Iris pigment epithelial cell (primary cell): ENCODE measurements around the gene RAPGEF1.
"Not testable (repeated sequence)": the region's sequence is repeated elsewhere in the genome, so short reads cannot be mapped to it uniquely, and the experiment has no call there.

Experiments
- DNase-seq: peaks from one replicate; pipeline ENCODE4 v3.0.0-alpha.2; 2011; ENCODE audit warnings: low read depth

The RAPGEF1 gene

GRCh38 chr9:131731237-131731636, 8.6 kb downstream of the RAPGEF1 start:
- peak; percentile 24 for DNase-seq

- DNase-seq, result no peak
Measured at GRCh38 chr9:131728961-131729360, 10.9 kb downstream of the RAPGEF1 start.

- no peak for DNase-seq
Measured at GRCh38 chr9:131728546-131728910, 11.3 kb downstream of the RAPGEF1 start.

GRCh38 chr9:131727795-131728545, 11.9 kb downstream of the RAPGEF1 start:
- DNase-seq, result no peak

GRCh38 chr9:131727184-131727759, 12.6 kb downstream of the RAPGEF1 start:
- DNase-seq, result peak; percentile 68

- DNase-seq, result no peak
Measured at GRCh38 chr9:131724683-131725082, 15.2 kb downstream of the RAPGEF1 start.

- no peak for DNase-seq
Measured at GRCh38 chr9:131723632-131724031, 16.2 kb downstream of the RAPGEF1 start.

- DNase-seq, result no peak
Measured at GRCh38 chr9:131722255-131722654, 17.6 kb downstream of the RAPGEF1 start.

GRCh38 chr9:131721076-131721475, 18.8 kb downstream of the RAPGEF1 start:
- no peak for DNase-seq

GRCh38 chr9:131720330-131720729, 19.5 kb downstream of the RAPGEF1 start:
- DNase-seq, result no peak

- DNase-seq, result no peak
Measured at GRCh38 chr9:131719262-131719908, 20.5 kb downstream of the RAPGEF1 start.

GRCh38 chr9:131717719-131718460, 22.0 kb downstream of the RAPGEF1 start:
- DNase-seq, result no peak

GRCh38 chr9:131715906-131716305, 24.0 kb downstream of the RAPGEF1 start:
- DNase-seq, result no peak

- DNase-seq, result no peak
Measured at GRCh38 chr9:131714821-131715220, 25.1 kb downstream of the RAPGEF1 start.

- peak; percentile 92 for DNase-seq
Measured at GRCh38 chr9:131714161-131714646, 25.7 kb downstream of the RAPGEF1 start.

- DNase-seq, result no peak
Measured at GRCh38 chr9:131713016-131713415, 26.9 kb downstream of the RAPGEF1 start.

- no peak for DNase-seq
Measured at GRCh38 chr9:131712151-131712716, 27.6 kb downstream of the RAPGEF1 start.

- DNase-seq, result peak; percentile 57
Measured at GRCh38 chr9:131709771-131710431, 30.0 kb downstream of the RAPGEF1 start.

GRCh38 chr9:131709010-131709770, 30.7 kb downstream of the RAPGEF1 start:
- not testable (repeated sequence) for DNase-seq

GRCh38 chr9:131708226-131709002, 31.5 kb downstream of the RAPGEF1 start:
- DNase-seq, result no peak
